B cell (primary cell): ENCODE data around the gene LRRC63. TPM values are rescaled to one million over a fixed set of nuclear protein-coding genes. Genes with fewer than 3 reads are reported as not detected.

Experiments used
- ATAC-seq: fragments of 200-7000 bp; cut with Tn5 transposase; one replicate; pipeline ENCODE4 v1.10.0; 2021; ENCODE audit warnings: low read depth, mild to moderate bottlenecking, moderate number of reproducible peaks, moderate library complexity
- CTCF ChIA-PET: fragments of 350-600 bp; sonication (Branson Sonifier 250); formaldehyde crosslinking; loops from one replicate; lab custom pipeline; 2021; ENCODE audit warnings: antibody characterized with exemption, inconsistent platforms; lab: Charles Lee
- POLR2A ChIA-PET: fragments of 350-600 bp; sonication (Branson Sonifier 250); formaldehyde crosslinking; loops from one replicate; lab custom pipeline; 2021; ENCODE audit warnings: antibody characterized with exemption; lab: Charles Lee
- DNase-seq: peaks from one replicate; pipeline ENCODE4 v3.0.0; 2013
- H2AFZ ChIP-seq: 2 replicates; pipeline ENCODE4 v1.6.1; 2012; ENCODE audit warnings: mild to moderate bottlenecking, low read depth, low read length; ENCODE audit not compliant: insufficient read depth, poor library complexity, severe bottlenecking
- H3K27ac ChIP-seq, 2 donors: 1 replicate in 1 of 2; 2 replicates in 1 of 2; pipeline ENCODE4 v1.5.1; 2012 to 2013; ENCODE audit warnings: low read length in 2 of 2, mild to moderate bottlenecking in 2 of 2, moderate library complexity in 1 of 2
- H3K27me3 ChIP-seq, 4 experiments: fragments of 200-600 bp in 1 of 4; sonication (generic) in 1 of 4; replicated peaks in 1 of 4; 1 replicate in 2 of 4; 2 replicates in 2 of 4; pipeline versions ENCODE4 v1.6.1 to v1.7.0; 2013 to 2016; ENCODE audit warnings: low read length in 3 of 4, mild to moderate bottlenecking in 2 of 4, mixed read lengths in 1 of 4, moderate library complexity in 1 of 4; ENCODE audit not compliant: insufficient read depth in 4 of 4, control insufficient read depth in 3 of 4; ENCODE audit errors: control extremely low read depth in 1 of 4
- H3K36me3 ChIP-seq, 2 experiments: replicated peaks in 1 of 2; 1 replicate in 1 of 2; 2 replicates in 1 of 2; pipeline versions ENCODE4 v1.6.1 to v1.7.1; 2013; ENCODE audit warnings: low read length in 1 of 2; ENCODE audit not compliant: insufficient read depth in 2 of 2, control insufficient read depth in 1 of 2; ENCODE audit errors: control extremely low read depth in 1 of 2, extremely low read depth in 1 of 2
- H3K4me1 ChIP-seq, 2 donors: fragments of 200-600 bp in 1 of 2; sonication (generic) in 1 of 2; 1 replicate in 1 of 2; 2 replicates in 1 of 2; pipeline versions ENCODE4 v1.5.1 to v1.6.1; 2013 to 2017; ENCODE audit warnings: low read length in 2 of 2; ENCODE audit not compliant: control insufficient read depth in 2 of 2, insufficient read depth in 2 of 2
- H3K4me2 ChIP-seq: replicated peaks from 2 replicates; pipeline ENCODE3; 2012; ENCODE audit warnings: mild to moderate bottlenecking, low read depth, low read length; ENCODE audit not compliant: poor library complexity, severe bottlenecking
- H3K4me3 ChIP-seq, 5 experiments: fragments of 200-600 bp in 1 of 5; sonication (generic) in 1 of 5; 1 replicate in 3 of 5; 2 replicates in 2 of 5; pipeline versions ENCODE4 v1.5.1 to v1.7.0; 2011 to 2016; ENCODE audit warnings: low read length in 4 of 5, mild to moderate bottlenecking in 4 of 5, low read depth in 2 of 5, control low read depth in 1 of 5, moderate library complexity in 1 of 5; ENCODE audit not compliant: insufficient read depth in 1 of 5; ENCODE audit errors: control extremely low read depth in 1 of 5, extremely low read depth in 1 of 5
- H3K79me2 ChIP-seq: fragments of 200-600 bp; sonication (generic); one replicate; pipeline ENCODE4 v1.6.0; 2016; ENCODE audit warnings: low read length; ENCODE audit not compliant: control insufficient read depth, insufficient read depth
- H3K9ac ChIP-seq: fragments of 200-600 bp; sonication (generic); 2 replicates; pipeline ENCODE4 v1.6.1; 2017; ENCODE audit warnings: mild to moderate bottlenecking, low read length, moderate library complexity
- H3K9me3 ChIP-seq, 3 donors: one replicate each; pipeline versions ENCODE4 v1.6.1 to v1.7.1; 2013; ENCODE audit warnings: low read length in 2 of 3; ENCODE audit not compliant: control insufficient read depth in 2 of 3, insufficient read depth in 1 of 3; ENCODE audit errors: control extremely low read depth in 1 of 3
- H4K20me1 ChIP-seq: 2 replicates; pipeline ENCODE4 v1.6.0; 2012; ENCODE audit warnings: mild to moderate bottlenecking, low read length; ENCODE audit not compliant: insufficient read depth, control insufficient read depth, poor library complexity, severe bottlenecking
- H3K27ac Mint-ChIP-seq: one replicate; pipeline ENCODE4 v1.8.0; 2021; ENCODE audit warnings: mixed read lengths
- H3K27me3 Mint-ChIP-seq: one replicate; pipeline ENCODE4 v1.8.0; 2021; ENCODE audit warnings: mixed read lengths
- H3K4me1 Mint-ChIP-seq: one replicate; pipeline ENCODE4 v1.8.0; 2021; ENCODE audit warnings: mixed read lengths
- H3K4me3 Mint-ChIP-seq: one replicate; pipeline ENCODE4 v1.8.0; 2021; ENCODE audit warnings: mixed read lengths
- H3K9me3 Mint-ChIP-seq: one replicate; pipeline ENCODE4 v1.8.0; 2022; ENCODE audit warnings: mixed read lengths; ENCODE audit not compliant: insufficient read depth
- EZH2 ChIP-seq: IDR thresholded peaks from 2 replicates; pipeline ENCODE4 v1.6.1; 2012; ENCODE audit warnings: borderline replicate concordance, low read depth, mild to moderate bottlenecking, moderate library complexity, low read length; ENCODE audit not compliant: insufficient read depth, poor library complexity, severe bottlenecking
- WGBS: methylation state at CpG from one replicate; pipeline ENCODE4 v1.1.5; 2013; ENCODE audit warnings: missing lambda C conversion rate; ENCODE audit not compliant: insufficient coverage; 5-methylcytosine and 5-hydroxymethylcytosine counted together
- intact Hi-C: fragments of 100-400 bp; cut with micrococcal nuclease; formaldehyde crosslinking; loops from one replicate; pipeline ENCODE4 v1.10.0; 2022
- polyA plus RNA-seq: library from polyadenylated mRNA; depleted of rRNA; stranded (reverse); fragments of >200 nt; gene quantifications from 2 replicates; pipeline ENCODE4 v1.2.3, GENCODE V29; 2012
- total RNA-seq, 2 donors: library from RNA; stranded (reverse); fragments of 120-200 nt in 1 of 2; gene quantifications; 1 replicate in 1 of 2; 2 replicates in 1 of 2; pipeline versions ENCODE4 v1.2.3 to v1.2.4, GENCODE V29; 2013 to 2022
- TF ChIP-seq, protein P1 (sequence below): fragments of 200-600 bp; IDR thresholded peaks from one replicate; pipeline ENCODE4 v1.8.0; 2022; ENCODE audit warnings: antibody characterized with exemption, mild to moderate bottlenecking

LRRC63 gene
- total and polyA plus RNA-seq, 2 donors (not counting 1 experiment from before 2014, with no cell fraction given), result 0.06 to 0.25 TPM

GRCh38 chr13:46296115-46296822, 84.5 kb downstream of the LRRC63 start:
- TF ChIP-seq EZH2, result no peak
- TF ChIP-seq, protein P1, sequence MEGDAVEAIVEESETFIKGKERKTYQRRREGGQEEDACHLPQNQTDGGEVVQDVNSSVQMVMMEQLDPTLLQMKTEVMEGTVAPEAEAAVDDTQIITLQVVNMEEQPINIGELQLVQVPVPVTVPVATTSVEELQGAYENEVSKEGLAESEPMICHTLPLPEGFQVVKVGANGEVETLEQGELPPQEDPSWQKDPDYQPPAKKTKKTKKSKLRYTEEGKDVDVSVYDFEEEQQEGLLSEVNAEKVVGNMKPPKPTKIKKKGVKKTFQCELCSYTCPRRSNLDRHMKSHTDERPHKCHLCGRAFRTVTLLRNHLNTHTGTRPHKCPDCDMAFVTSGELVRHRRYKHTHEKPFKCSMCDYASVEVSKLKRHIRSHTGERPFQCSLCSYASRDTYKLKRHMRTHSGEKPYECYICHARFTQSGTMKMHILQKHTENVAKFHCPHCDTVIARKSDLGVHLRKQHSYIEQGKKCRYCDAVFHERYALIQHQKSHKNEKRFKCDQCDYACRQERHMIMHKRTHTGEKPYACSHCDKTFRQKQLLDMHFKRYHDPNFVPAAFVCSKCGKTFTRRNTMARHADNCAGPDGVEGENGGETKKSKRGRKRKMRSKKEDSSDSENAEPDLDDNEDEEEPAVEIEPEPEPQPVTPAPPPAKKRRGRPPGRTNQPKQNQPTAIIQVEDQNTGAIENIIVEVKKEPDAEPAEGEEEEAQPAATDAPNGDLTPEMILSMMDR, result no peak
- peaks cover 0 to 9% (median 1%) of the 10 kb centered on the region in 3 donors for H3K9me3 ChIP-seq
- Mint-ChIP-seq H3K4me1 (peaks cover 14% of the 10 kb centered on the region), H3K4me3 (no peak overlapping the region), H3K9me3 (peaks cover 3% of the 10 kb centered on the region), H3K27me3 (peaks cover 11% of the 10 kb centered on the region), H3K27ac (peak overlapping the region; percentile 11)
- intact Hi-C loops, result no loop called here
- WGBS, result 100% methylated on average over 2 of the region's 3 CpGs
- CTCF ChIA-PET, result interaction anchor here (0.6 to 1.2 kb wide), 4 partner anchors 13 to 168 kb away, joined by 3 to 4 read pairs (median 3); no protein-coding TSS in a partner anchor
- POLR2A ChIA-PET, result no interaction called here
- no peak overlapping the region for H3K9ac ChIP-seq
- no peak for DNase-seq
- no peaks in the 10 kb centered on the region for H3K36me3 ChIP-seq
- H4K20me1 ChIP-seq, result no peaks in the 10 kb centered on the region
- H3K27ac ChIP-seq, result no peak overlapping the region
- peaks cover 7 to 10% of the 10 kb centered on the region in 2 donors for H3K4me1 ChIP-seq
- no peaks in the 10 kb centered on the region for H3K27me3 ChIP-seq
- peak overlapping the region; percentile 53 for H2AFZ ChIP-seq
- no peaks in the 10 kb centered on the region for H3K79me2 ChIP-seq
- no peak overlapping the region for H3K4me3 ChIP-seq
- H3K4me2 ChIP-seq, result peak overlapping the region; percentile 40
- peak; percentile 21 for ATAC-seq

DNA sequence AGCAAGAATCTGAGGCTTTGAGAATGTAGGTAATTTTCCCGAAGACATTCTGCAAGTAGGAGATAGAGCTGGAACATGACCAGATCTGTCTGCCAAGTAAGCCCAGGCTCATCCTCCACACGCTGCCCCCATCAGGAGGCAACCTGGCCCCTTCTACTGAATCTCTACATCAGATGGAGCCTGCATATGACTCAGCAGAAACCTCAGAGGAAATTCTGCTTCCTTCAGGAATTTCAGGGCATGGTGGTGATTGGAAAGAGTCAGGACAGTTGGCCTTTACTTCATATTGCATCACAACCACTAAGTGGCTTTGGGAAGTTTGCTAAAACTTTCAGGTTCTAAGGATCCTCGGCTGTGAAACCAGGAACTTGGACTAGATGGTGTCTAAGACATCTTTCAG, 85.2 kb downstream of the LRRC63 start:
- Histone ChIP-seq H3K9me3 (peaks cover 1 to 12% (median 3%) of the 10 kb centered on the region in 3 donors), H3K27ac (no peak overlapping the region), H3K4me3 (no peak overlapping the region), H4K20me1 (no peaks in the 10 kb centered on the region), H3K4me1 (peaks cover 7 to 10% of the 10 kb centered on the region in 2 donors), H3K9ac (no peak overlapping the region), H3K79me2 (no peaks in the 10 kb centered on the region), H3K4me2 (no peak overlapping the region), H3K36me3 (no peaks in the 10 kb centered on the region), H2AFZ (no peak overlapping the region), H3K27me3 (no peaks in the 10 kb centered on the region)
- 100% methylated on average over 1 of the region's 3 CpGs for WGBS
- Mint-ChIP-seq H3K4me1 (peaks cover 14% of the 10 kb centered on the region), H3K27me3 (peaks cover 14% of the 10 kb centered on the region), H3K4me3 (no peak overlapping the region), H3K27ac (no peak overlapping the region), H3K9me3 (peaks cover 5% of the 10 kb centered on the region)
- ATAC-seq, result no peak
- intact Hi-C loops, result no loop called here
- DNase-seq, result no peak
- ChIA-PET CTCF (no interaction called here), POLR2A (no interaction called here)
- TF ChIP-seq, protein P1, result no peak
- TF ChIP-seq EZH2, result no peak
